ENCODE measurements around the gene PROZ.

- TF ChIP-seq CTCF (IDR thresholded peaks at IDR 0.05) (no peak), EZH2 (IDR thresholded peaks at IDR 0.05; ENCODE audit: borderline replicate concordance, insufficient read depth, low read depth, low read length, poor library complexity, severe bottlenecking) (peak; percentile 40)
These were observed 5.3 kb upstream of the PROZ start for GRCh38 chr13:113152984-113153809.
